Keratinocyte (primary cell): ENCODE results near the gene MYADML2. TPM values are rescaled to one million over a fixed set of nuclear protein-coding genes. Genes with fewer than 3 reads are reported as not detected.

Experiments
- DNase-seq: peaks from one replicate; pipeline ENCODE4 v3.0.0-alpha.2; 2011; ENCODE audit warnings: low read depth, missing footprints, low spot score
- FAIRE-seq: peaks from 2 replicates; lab custom pipeline; 2011; peaks lifted over from hg19 to GRCh38; lab: Jason Lieb, UNC
- H2AFZ ChIP-seq: 2 replicates; pipeline ENCODE4 v1.6.0; 2012; ENCODE audit warnings: low read length, control low read depth, inconsistent platforms; ENCODE audit not compliant: control insufficient read depth
- H3K27ac ChIP-seq: 2 replicates; pipeline ENCODE4 v1.5.1; 2011; ENCODE audit warnings: low read length; ENCODE audit not compliant: control insufficient read depth, insufficient read depth
- H3K27me3 ChIP-seq: 3 replicates; pipeline ENCODE4 v1.6.0; 2011; ENCODE audit warnings: low read length; ENCODE audit not compliant: control insufficient read depth, insufficient read depth; ENCODE audit errors: extremely low read depth
- H3K36me3 ChIP-seq, 2 experiments: 2 replicates in 1 of 2; 3 replicates in 1 of 2; pipeline ENCODE4 v1.5.1; 2011; ENCODE audit warnings: low read length in 2 of 2, mild to moderate bottlenecking in 1 of 2; ENCODE audit not compliant: control insufficient read depth in 2 of 2, insufficient read depth in 2 of 2; ENCODE audit errors: extremely low read depth in 1 of 2
- H3K4me1 ChIP-seq: 3 replicates; pipeline ENCODE4 v1.5.1; 2011; ENCODE audit warnings: low read length; ENCODE audit not compliant: control insufficient read depth, insufficient read depth; ENCODE audit errors: extremely low read depth
- H3K4me2 ChIP-seq: 3 replicates; pipeline ENCODE4 v1.6.0; 2011; ENCODE audit warnings: low read depth, low read length; ENCODE audit not compliant: control insufficient read depth, insufficient read depth; ENCODE audit errors: extremely low read depth
- H3K4me3 ChIP-seq, 3 experiments: fragments of 200-600 bp in 1 of 3; sonication (generic) in 1 of 3; 2 replicates in 2 of 3; 3 replicates in 1 of 3; pipeline ENCODE4 v1.5.1; 2011 to 2016; ENCODE audit warnings: low read length in 3 of 3, mild to moderate bottlenecking in 3 of 3, control low read depth in 2 of 3, inconsistent platforms in 1 of 3, low read depth in 1 of 3, mixed read lengths in 1 of 3, mixed run types in 1 of 3, moderate library complexity in 1 of 3; ENCODE audit not compliant: control insufficient read depth in 2 of 3, insufficient read depth in 2 of 3; ENCODE audit errors: extremely low read depth in 1 of 3
- H3K79me2 ChIP-seq: 2 replicates; pipeline ENCODE4 v1.6.0; 2012; ENCODE audit warnings: low read length; ENCODE audit not compliant: control insufficient read depth, insufficient read depth
- H3K9ac ChIP-seq: 3 replicates; pipeline ENCODE4 v1.6.0; 2011; ENCODE audit warnings: low read length; ENCODE audit not compliant: control insufficient read depth, insufficient read depth; ENCODE audit errors: extremely low read depth
- H3K9me1 ChIP-seq: 3 replicates; pipeline ENCODE4 v1.6.0; 2011; ENCODE audit warnings: low read length; ENCODE audit not compliant: control insufficient read depth, insufficient read depth; ENCODE audit errors: extremely low read depth
- H3K9me3 ChIP-seq: 2 replicates; pipeline ENCODE4 v1.5.1; 2012; ENCODE audit warnings: low read depth, low read length; ENCODE audit not compliant: control insufficient read depth
- H4K20me1 ChIP-seq: 3 replicates; pipeline ENCODE4 v1.6.0; 2011; ENCODE audit warnings: low read length; ENCODE audit not compliant: control insufficient read depth, insufficient read depth; ENCODE audit errors: extremely low read depth
- EZH2 ChIP-seq: IDR thresholded peaks from one replicate; pipeline ENCODE4 v1.6.1; 2012; ENCODE audit warnings: inconsistent platforms, mild to moderate bottlenecking, low read length, moderate library complexity
- dilution Hi-C: fragments of 300-500 bp; cut with MboI; formaldehyde crosslinking; loops from one replicate; pipeline ENCODE4 v1.7.0; 2020; ENCODE audit warnings: low sequenced_read_pairs; ENCODE audit not compliant: extremely low pct_ligation_motif_present
- polyA plus RNA-seq, 5 experiments: library from polyadenylated mRNA; depleted of rRNA in 3 of 5; stranded (reverse) in 3 of 5; stranded (forward) in 1 of 5; unstranded in 1 of 5; fragments of >200 nt; gene quantifications; 1 replicate in 1 of 5; 2 replicates in 3 of 5; 3 replicates in 1 of 5; pipeline versions ENCODE4 v1.2.1 to v1.2.3, GENCODE V29; 2011 to 2012; ENCODE audit warnings: missing spikeins in 2 of 5, low read depth in 1 of 5, low replicate concordance in 1 of 5
- TF ChIP-seq, protein P1 (sequence below), 3 experiments: IDR thresholded peaks in 1 of 3; conservative IDR thresholded peaks in 1 of 3; optimal IDR thresholded peaks in 1 of 3; 2 replicates in 2 of 3; 3 replicates in 1 of 3; pipeline versions ENCODE3 to v1.5.1; 2011; ENCODE audit warnings: low read length in 3 of 3, mild to moderate bottlenecking in 3 of 3, moderate library complexity in 2 of 3, control low read depth in 1 of 3, inconsistent platforms in 1 of 3; ENCODE audit not compliant: insufficient read depth in 2 of 3; ENCODE audit errors: extremely low read depth in 1 of 3

MYADML2 gene
- polyA plus RNA-seq, 1 donor (not counting 4 experiments of a cell fraction or from before 2014, with no cell fraction given) = not detected

DNA sequence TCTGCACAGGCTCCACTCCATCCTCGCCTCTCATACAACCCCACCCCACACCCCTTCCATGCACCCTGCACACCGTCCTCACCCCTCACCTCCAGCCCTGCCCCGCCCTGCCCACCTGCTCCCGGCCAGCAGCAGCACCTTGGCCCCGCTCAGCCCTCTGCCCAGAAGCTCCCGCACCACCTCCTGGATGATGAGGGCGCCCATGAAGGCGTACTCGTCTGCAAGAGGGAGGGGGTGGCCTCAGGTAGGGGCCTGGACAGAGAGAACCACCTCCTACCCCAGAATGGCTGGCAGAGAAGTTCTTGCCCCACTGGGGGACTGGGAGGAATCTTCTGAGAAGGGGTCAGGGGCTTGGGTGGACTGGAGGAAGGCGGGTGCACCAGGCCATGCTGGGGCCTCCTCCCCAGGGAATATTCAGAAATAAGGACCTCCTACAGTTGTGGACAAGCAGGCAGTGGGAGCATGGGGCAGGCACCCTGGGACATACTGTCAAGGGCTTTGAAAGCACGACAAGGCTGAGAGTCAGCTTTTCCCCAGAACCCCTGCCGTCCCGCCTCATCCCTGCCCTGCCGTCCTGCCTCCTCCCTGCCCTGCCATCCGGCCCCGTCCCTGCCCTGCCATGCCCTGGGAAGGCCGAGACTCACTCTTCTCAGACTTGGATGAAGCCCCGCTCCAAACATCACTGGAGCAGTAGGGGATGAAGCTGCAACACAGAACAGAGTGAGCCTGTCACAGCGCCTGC, 10.8 kb upstream of the MYADML2 start:
- FAIRE-seq = no peak
- Histone ChIP-seq H3K9me3 (no peaks in the 10 kb centered on the region), H2AFZ (no peak overlapping the region), H4K20me1 (no peaks in the 10 kb centered on the region), H3K36me3 (no peaks in the 10 kb centered on the region), H3K4me2 (no peak overlapping the region), H3K27ac (no peak overlapping the region), H3K79me2 (no peaks in the 10 kb centered on the region), H3K4me3 (no peak overlapping the region), H3K9ac (no peak overlapping the region), H3K9me1 (no peaks in the 10 kb centered on the region), H3K4me1 (no peaks in the 10 kb centered on the region), H3K27me3 (peaks cover 60% of the 10 kb centered on the region)
- TF ChIP-seq, protein P1, sequence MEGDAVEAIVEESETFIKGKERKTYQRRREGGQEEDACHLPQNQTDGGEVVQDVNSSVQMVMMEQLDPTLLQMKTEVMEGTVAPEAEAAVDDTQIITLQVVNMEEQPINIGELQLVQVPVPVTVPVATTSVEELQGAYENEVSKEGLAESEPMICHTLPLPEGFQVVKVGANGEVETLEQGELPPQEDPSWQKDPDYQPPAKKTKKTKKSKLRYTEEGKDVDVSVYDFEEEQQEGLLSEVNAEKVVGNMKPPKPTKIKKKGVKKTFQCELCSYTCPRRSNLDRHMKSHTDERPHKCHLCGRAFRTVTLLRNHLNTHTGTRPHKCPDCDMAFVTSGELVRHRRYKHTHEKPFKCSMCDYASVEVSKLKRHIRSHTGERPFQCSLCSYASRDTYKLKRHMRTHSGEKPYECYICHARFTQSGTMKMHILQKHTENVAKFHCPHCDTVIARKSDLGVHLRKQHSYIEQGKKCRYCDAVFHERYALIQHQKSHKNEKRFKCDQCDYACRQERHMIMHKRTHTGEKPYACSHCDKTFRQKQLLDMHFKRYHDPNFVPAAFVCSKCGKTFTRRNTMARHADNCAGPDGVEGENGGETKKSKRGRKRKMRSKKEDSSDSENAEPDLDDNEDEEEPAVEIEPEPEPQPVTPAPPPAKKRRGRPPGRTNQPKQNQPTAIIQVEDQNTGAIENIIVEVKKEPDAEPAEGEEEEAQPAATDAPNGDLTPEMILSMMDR (optimal IDR thresholded peaks at IDR 0.05 in 1 of 3, IDR thresholded peaks at IDR 0.05 in 1 of 3, conservative IDR thresholded peaks at IDR 0.05 in 1 of 3; ENCODE audit: extremely low read depth in 1 of 3, insufficient read depth in 2 of 3, low read length in 3 of 3) = no peak
- TF ChIP-seq EZH2 = no peak
- DNase-seq = no peak
- dilution Hi-C loops = no loop called here

DNA sequence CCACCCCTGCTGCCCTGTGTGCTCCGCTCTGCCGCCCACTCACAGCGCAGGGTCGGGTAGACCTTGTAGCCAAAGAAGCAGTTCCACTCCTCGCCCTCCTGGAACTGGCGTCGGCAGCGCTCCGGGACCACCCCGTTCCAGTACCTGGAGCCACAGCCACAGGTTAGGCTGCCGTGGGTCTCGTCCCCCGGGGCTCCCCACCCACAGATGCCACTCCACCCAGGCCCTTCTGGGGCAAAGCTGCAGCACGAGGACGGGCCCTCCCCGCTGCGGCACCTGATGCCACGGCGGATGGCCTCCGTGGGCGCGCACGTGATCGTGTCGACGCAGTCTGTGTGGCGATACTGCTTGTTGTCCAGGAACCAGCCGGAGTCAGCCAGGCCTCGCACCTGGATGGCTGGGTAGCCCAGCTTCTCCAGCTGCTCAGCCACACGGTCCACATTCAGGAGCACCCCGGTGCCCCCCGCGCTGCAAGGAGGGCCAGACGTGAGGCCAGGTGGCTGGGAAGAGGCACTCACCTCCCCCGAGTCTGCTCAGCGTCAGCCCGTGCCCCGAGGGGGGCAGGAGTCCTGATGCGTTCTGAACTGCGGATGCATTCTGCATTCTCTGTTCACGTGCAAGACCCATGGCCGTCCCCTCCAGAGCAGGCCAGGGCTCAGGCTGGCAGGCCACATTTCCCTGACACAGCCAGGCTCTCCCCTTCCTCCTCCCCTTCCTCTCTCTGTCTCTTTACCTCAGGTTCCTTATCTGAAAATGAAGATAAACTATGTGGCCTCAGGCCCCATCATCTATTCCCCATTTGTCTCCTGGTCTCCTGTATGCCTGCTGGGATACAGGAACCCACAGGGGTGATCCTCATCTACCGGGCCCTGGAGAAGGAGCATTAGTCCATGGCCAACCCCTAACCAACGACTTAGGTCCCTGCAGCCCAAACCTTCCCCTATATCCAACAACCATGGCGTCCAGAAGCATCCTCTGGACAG, 9.9 kb upstream of the MYADML2 start:
- no peak overlapping the region for H3K4me3 ChIP-seq
- H3K9me3 ChIP-seq = no peaks in the 10 kb centered on the region
- H3K4me1 ChIP-seq = no peaks in the 10 kb centered on the region
- no peak overlapping the region for H2AFZ ChIP-seq
- H3K9ac ChIP-seq = no peak overlapping the region
- no peak for TF ChIP-seq EZH2
- TF ChIP-seq, protein P1 (optimal IDR thresholded peaks at IDR 0.05 in 1 of 3, IDR thresholded peaks at IDR 0.05 in 1 of 3, conservative IDR thresholded peaks at IDR 0.05 in 1 of 3; ENCODE audit: extremely low read depth in 1 of 3, insufficient read depth in 2 of 3, low read length in 3 of 3) = no peak
- dilution Hi-C loops = no loop called here
- DNase-seq (no peak), FAIRE-seq (no peak)
- no peaks in the 10 kb centered on the region for H3K36me3 ChIP-seq
- H3K4me2 ChIP-seq = no peak overlapping the region
- no peaks in the 10 kb centered on the region for H3K79me2 ChIP-seq
- H4K20me1 ChIP-seq = no peaks in the 10 kb centered on the region
- no peak overlapping the region for H3K27ac ChIP-seq
- peaks cover 51% of the 10 kb centered on the region for H3K27me3 ChIP-seq
- H3K9me1 ChIP-seq = no peaks in the 10 kb centered on the region
